Muscle layer of colon (tissue), 2 donors: ENCODE results near the gene ZNF69.
"Not testable (repeated sequence)": the region's sequence is repeated elsewhere in the genome, so short reads cannot be mapped to it uniquely, and the experiment has no call there.

ENCODE experiments used
- H3K27ac ChIP-seq: one replicate; pipeline ENCODE4 v1.7.0; 2013; ENCODE audit warnings: low read depth, mild to moderate bottlenecking, low read length, moderate library complexity
- H3K27me3 ChIP-seq, 2 donors: one replicate each; pipeline ENCODE4 v1.7.0; 2013; ENCODE audit warnings: low read length in 2 of 2, mild to moderate bottlenecking in 2 of 2; ENCODE audit not compliant: insufficient read depth in 2 of 2, control insufficient read depth in 1 of 2
- H3K36me3 ChIP-seq: one replicate; pipeline ENCODE4 v1.7.0; 2013; ENCODE audit warnings: mild to moderate bottlenecking, low read length; ENCODE audit not compliant: insufficient read depth
- H3K4me1 ChIP-seq: one replicate; pipeline ENCODE4 v1.7.0; 2013; ENCODE audit warnings: mild to moderate bottlenecking, low read length; ENCODE audit not compliant: insufficient read depth
- H3K4me3 ChIP-seq, 2 donors: one replicate each; pipeline ENCODE4 v1.7.0; 2013; ENCODE audit warnings: low read length in 2 of 2, low read depth in 1 of 2, mild to moderate bottlenecking in 1 of 2, moderate library complexity in 1 of 2
- H3K9ac ChIP-seq: one replicate; pipeline ENCODE4 v1.7.0; 2013; ENCODE audit warnings: low read length
- H3K9me3 ChIP-seq: one replicate; pipeline ENCODE4 v1.7.0; 2013; ENCODE audit warnings: mild to moderate bottlenecking, low read length
- donor health status: abdominal sarcoma.
- donor health status: Adenocarcinoma of cecum.

Gene ZNF69

DNA sequence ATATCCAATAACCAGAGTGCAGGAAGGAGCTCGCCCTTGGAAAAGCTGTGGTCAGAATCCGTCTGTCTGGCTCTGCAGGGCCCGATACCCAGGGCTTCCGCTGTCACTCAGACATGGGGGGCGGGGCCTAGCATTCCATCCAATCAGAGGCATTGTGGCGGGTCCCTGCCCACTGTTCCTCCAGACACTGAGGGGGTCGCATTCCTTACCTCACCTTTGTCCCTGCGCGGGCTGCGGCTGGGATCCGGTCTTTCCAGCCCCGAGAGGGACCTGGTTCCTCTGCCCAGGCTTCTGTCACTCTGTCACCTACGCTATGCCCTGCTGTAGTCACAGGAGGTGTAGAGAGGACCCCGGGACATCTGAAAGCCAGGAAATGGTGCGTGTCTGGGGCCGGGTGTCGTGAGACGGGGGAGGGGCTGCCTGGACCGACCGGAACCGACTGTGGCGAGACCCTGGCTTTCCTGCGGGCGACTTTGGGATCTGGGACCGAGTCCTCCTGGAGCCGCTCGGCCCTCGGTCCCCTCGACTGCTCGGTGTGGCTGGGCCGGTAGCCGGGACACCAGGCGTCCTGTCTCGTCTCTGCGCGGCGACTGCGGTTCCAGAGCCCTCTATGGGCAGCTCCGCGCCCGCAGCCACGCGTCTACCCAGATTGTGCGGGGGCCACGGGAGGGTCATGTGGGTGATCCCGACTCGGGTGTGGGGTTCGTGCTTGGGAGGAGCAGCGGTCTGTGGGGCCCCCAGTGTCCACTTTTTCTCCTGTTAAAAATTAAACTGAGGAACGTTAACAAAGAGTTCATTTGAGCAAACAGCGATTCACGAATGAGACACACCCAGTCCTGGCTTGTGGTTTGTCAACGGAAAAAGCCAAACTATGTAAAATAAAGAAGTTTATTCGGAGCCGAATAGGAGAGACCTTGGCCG, at the start of gene ZNF69:
Gene ZNF69, plus strand, starts transcription at position 172 of the 921 bp plus-strand sequence. Its CDS starts 142 bp downstream, at position 314.
- Histone ChIP-seq H3K27ac (peak within 1 kb of the TSS; percentile 87), H3K9ac (peak within 1 kb of the TSS; percentile 84), H3K36me3 (no peaks in the 10 kb centered on the region), H3K9me3 (no peaks in the 10 kb centered on the region), H3K4me3 (peak within 1 kb of the TSS; percentile 72 to 88), H3K27me3 (no peaks in the 10 kb centered on the region), H3K4me1 (peaks cover 5% of the 10 kb centered on the region)

DNA sequence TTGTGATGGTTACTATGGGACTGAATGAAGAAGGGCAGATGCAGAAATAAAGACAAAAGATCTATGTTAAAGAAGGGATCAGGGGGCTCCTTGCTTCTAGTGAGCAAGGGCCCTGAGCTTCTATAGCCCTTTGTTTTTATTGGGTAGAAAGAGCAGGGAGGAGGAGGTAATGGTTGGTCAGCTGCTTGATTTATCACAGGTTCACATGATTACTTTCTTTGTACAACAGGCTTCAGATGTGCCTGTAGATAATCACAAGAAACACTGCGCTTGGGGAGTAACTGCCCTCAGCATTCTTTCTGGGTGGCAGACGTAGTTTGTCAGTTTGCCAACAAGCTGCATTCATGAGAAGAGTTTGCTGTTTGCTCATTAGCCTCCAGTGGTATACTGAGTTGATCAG, 43.9 kb upstream of the ZNF69 start:
- no peak overlapping the region for H3K27ac ChIP-seq
- no peaks in the 10 kb centered on the region for H3K9me3 ChIP-seq
- H3K4me3 ChIP-seq, result no peak overlapping the region

DNA sequence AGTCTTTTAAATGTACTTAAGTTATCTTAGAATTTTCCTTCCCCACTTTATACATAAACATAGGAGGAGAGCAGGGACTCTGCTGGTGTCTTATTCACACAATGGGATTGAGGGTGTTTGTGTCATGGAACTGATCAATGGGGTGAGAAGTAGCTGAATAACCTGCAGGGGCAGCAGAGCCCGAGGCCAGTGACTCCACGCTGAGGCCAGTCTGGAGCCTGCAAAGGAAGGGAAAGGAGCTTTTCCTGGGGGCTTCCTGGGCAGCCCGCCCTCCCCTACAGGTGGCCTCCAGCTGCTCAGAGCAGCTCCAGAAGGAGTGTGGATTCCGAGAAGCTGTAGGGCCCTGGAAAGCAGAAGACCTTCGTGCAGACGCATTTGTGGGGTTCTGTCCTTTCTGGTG, 40.0 kb upstream of the ZNF69 start:
- not testable (repeated sequence) for H3K27ac ChIP-seq, H3K36me3 ChIP-seq, H3K4me3 ChIP-seq, H3K9me3 ChIP-seq, H3K27me3 ChIP-seq, H3K4me1 ChIP-seq, H3K9ac ChIP-seq

More for the DNA sequence above, 43.9 kb upstream of the ZNF69 start:
- Histone ChIP-seq H3K4me1 (peaks cover 4% of the 10 kb centered on the region), H3K36me3 (no peaks in the 10 kb centered on the region), H3K9ac (no peak overlapping the region), H3K27me3 (no peaks in the 10 kb centered on the region)

DNA sequence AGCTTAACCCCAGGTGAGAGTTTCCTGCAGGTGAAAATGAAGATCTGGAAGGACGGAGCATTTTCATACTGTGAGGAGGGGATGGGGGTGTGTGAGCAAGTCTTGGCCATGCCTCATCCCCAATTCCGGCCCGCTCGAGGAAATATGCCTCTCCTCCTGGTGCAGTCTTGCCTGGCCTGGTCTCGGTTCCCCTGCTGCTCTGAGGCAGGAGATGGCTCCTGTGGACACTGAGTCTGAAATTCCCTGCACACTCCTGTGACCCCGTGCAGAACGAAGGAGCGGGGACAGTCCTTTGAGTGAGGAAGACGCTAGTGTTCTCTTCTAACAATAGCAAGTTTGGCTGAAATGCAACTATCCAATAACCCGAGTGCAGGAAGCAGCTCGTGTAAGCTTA, 39.4 kb upstream of the ZNF69 start:
- Histone ChIP-seq H3K27me3 (no peaks in the 10 kb centered on the region), H3K36me3 (no peaks in the 10 kb centered on the region), H3K9me3 (no peaks in the 10 kb centered on the region), H3K27ac (no peak overlapping the region), H3K9ac (no peak overlapping the region), H3K4me3 (peak overlapping the region; percentile 44 to 81), H3K4me1 (peaks cover 7% of the 10 kb centered on the region)

DNA sequence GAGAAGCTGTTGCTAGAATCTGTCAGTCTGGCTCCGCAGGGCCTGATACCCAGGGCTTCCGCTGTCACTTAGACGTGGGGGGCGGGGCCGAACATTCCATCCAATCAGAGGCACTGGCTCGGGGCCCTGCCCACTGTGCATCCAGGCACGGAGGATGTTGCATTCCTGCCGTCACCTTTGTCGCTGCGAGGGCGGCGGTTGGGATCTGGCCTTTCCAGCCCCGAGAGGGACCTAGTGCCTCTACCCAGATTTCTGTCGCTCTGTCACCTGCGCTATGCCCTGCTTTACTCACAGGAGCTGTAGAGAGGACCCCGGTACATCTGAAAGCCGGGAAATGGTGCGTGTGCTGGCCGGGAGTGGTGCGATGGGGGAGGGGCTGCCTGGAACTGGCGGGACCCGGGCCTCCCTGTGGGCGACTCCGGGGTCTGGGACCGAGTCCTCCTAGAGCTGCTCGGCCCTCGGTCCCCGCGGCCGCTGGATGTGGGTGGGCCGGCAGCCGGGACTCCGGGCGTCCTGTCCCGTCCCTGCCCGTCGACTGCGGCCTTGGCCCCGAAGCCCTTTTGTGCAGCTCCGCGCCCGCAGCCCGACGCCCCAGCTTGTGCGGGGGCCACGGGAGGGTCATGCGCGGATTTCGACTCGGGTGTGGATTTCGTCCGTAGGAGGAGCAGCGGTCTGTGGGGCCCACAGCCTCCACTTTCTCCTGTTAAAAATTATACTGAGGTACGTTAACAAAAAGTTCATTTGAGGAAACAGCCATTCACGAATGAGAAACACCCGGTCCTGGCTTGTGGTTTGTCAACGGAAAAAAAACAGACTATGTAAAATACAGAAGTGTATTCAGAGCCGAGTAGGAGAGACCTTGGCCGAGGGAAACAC, 38.8 kb upstream of the ZNF69 start, which contains the start of gene ZNF439:
Gene ZNF439, plus strand, starts transcription at position 133 of the 876 bp plus-strand sequence. Its CDS starts 142 bp downstream, at position 275.
- H3K4me3 ChIP-seq, result peak within 1 kb of the TSS; percentile 44 to 81
- no peak within 1 kb of the TSS for H3K9ac ChIP-seq
- H3K27ac ChIP-seq, result peak within 1 kb of the TSS; percentile 80
- H3K27me3 ChIP-seq, result no peaks in the 10 kb centered on the region
- H3K36me3 ChIP-seq, result no peaks in the 10 kb centered on the region
- peaks cover 7% of the 10 kb centered on the region for H3K4me1 ChIP-seq
- H3K9me3 ChIP-seq, result no peaks in the 10 kb centered on the region

DNA sequence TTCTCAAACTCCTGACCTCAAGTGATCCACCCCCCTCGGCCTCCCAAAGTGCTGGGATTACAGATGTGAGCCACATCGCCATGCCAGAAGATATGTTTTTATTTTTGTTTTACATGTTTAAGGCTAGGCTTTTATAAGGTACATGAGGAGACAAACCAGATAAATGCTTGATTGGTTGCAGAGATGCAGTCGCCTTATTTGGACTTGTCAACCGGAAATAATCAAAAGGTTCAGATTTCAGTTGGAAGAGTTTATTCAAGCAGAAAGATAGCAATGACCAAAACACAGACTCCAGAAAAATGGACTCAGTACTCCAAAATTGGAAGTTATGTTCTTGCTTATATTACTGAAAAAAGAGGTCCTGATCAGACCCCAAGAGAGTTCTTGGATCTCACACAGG, 37.3 kb upstream of the ZNF69 start:
- not testable (repeated sequence) for H3K9me3 ChIP-seq, H3K36me3 ChIP-seq, H3K27ac ChIP-seq, H3K27me3 ChIP-seq, H3K4me3 ChIP-seq, H3K9ac ChIP-seq, H3K4me1 ChIP-seq

DNA sequence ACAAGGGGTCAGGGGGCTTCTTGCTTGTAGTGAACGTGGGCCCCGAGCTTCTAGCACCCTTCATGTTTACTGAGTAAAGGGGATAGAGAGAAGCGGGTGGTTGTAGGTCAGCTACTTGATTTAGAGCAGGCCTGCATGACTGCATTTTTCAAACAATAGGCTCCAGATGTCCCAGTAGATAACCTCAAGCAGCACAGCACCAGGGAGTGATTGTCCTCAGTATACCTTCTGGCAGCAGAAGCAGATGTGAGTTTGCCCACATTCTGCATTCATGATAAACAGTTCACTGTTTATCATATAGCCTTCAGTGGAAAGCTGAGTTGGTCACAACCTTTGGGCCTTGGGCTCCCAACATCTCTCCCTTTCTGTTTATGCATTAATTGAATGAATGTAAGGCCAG, 34.2 kb upstream of the ZNF69 start:
- Histone ChIP-seq H3K9me3 (no peaks in the 10 kb centered on the region), H3K27me3 (no peaks in the 10 kb centered on the region), H3K36me3 (no peaks in the 10 kb centered on the region), H3K9ac (no peak overlapping the region), H3K4me3 (no peak overlapping the region), H3K27ac (no peak overlapping the region), H3K4me1 (peaks cover 4% of the 10 kb centered on the region)

DNA sequence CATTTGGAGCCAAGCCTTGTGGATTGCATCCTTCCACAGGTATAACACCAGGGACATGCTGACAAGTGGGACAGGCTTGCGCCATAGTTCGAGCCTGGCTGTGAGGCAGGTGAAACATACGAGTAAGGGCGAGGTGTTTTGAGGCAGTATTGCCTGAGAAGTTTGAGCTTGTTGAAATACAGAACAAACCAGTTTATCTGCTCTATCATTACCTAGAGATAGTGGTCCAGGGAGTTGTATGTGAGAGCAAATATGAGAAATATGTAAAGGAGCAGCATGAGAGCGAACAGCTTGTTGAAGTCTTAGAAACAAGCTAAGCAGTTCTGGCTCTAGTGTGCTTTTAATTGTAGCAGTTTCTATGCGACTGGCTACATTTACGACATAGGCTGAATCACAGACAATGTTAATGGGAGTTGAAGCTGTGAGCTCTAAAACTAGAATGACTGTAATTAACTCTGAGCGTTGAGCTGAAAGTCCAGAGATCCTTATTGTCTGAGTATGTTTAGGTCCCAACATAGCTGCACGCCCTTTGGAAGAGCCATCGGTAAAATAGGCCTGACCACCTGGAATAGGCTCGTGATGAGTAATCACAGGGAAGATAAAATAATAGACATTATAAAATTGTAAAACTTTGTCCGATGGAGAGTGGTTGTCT, 30.9 kb upstream of the ZNF69 start:
- H3K9ac ChIP-seq, result no peak overlapping the region
- no peaks in the 10 kb centered on the region for H3K9me3 ChIP-seq
- H3K27me3 ChIP-seq, result no peaks in the 10 kb centered on the region
- H3K36me3 ChIP-seq, result no peaks in the 10 kb centered on the region
- no peak overlapping the region for H3K4me3 ChIP-seq
- H3K4me1 ChIP-seq, result no peaks in the 10 kb centered on the region
- H3K27ac ChIP-seq, result no peak overlapping the region

DNA sequence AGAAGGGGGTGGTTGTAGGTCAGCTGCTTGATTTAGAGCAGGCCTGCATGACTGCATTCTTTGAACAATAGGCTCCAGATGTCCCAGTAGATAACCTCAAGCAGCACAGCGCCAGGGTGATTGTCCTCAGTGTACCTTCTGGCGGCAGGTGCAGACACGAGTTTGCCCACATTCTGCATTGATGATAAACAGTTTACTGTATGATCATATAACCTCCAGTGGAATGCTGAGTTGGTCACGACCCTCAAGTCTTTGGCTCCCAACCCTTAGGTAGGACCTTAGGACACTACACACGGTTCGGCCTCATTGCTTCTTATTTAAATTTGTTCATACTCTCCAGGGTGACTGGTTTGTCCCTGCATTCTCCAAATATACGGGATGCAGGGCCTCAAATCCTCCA, 26.9 kb upstream of the ZNF69 start:
- Histone ChIP-seq H3K36me3 (no peaks in the 10 kb centered on the region), H3K4me3 (no peak overlapping the region), H3K9me3 (no peaks in the 10 kb centered on the region), H3K27ac (no peak overlapping the region), H3K4me1 (no peaks in the 10 kb centered on the region), H3K9ac (no peak overlapping the region), H3K27me3 (no peaks in the 10 kb centered on the region)

DNA sequence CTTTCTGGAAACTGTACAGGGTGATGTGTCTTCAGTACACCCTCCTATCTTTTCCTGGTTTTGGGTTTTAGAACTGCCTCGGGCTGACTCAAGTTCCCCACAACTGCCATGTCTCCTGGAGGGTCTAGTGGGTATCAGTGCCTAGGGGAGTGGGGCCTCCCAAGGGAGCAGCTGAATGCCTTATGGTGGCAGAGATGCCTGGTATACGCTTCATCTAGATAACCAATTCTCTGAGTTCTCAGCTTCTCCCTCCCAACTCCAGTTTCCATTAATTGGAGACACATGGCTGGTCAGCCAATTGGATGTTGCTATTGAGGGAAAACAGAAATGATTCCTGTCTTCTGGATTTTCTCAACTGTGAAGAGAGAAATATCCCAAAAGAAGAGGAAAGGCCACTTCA, 26.3 kb upstream of the ZNF69 start:
- Histone ChIP-seq H3K36me3 (no peaks in the 10 kb centered on the region), H3K27ac (no peak overlapping the region), H3K9me3 (no peaks in the 10 kb centered on the region)

DNA sequence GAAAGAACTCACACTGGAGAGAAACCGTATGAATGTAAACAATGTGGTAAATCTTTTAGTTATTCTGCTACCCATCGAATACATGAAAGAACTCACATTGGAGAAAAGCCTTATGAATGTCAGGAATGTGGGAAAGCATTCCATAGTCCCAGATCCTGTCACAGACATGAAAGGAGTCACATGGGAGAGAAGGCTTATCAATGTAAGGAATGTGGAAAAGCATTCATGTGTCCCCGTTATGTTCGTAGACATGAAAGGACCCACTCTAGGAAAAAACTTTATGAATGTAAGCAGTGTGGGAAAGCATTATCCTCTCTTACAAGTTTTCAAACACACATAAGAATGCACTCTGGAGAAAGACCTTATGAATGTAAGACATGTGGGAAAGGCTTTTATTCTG, 19.8 kb upstream of the ZNF69 start:
- H3K9ac ChIP-seq, H3K27ac ChIP-seq, H3K27me3 ChIP-seq, H3K4me1 ChIP-seq, H3K4me3 ChIP-seq: not testable (repeated sequence)
- H3K36me3 ChIP-seq, result peaks cover 21% of the 10 kb centered on the region
- peaks cover 20% of the 10 kb centered on the region for H3K9me3 ChIP-seq

More for the DNA sequence above, 26.3 kb upstream of the ZNF69 start:
- no peaks in the 10 kb centered on the region for H3K4me1 ChIP-seq
- H3K27me3 ChIP-seq, result no peaks in the 10 kb centered on the region
- no peak overlapping the region for H3K9ac ChIP-seq
- H3K4me3 ChIP-seq, result no peak overlapping the region
